ENCODE results near the gene RALGAPA2.
A peak's percentile ranks its signal among the peaks of the same experiment; 100 is the strongest.

RALGAPA2 gene

GRCh38 chr20:20517296-20517695 is 195.1 kb downstream of the RALGAPA2 start:
- no peaks in the 10 kb centered on the region for H3K9me3 Mint-ChIP-seq
- no peak overlapping the region for H3K27ac Mint-ChIP-seq
- H3K4me3 Mint-ChIP-seq: no peak overlapping the region
- ATAC-seq (no peak), DNase-seq (ENCODE audit: low spot score in 2 of 2) (no peak)
- H3K4me1 Mint-ChIP-seq: peaks cover 5% of the 10 kb centered on the region
- H3K36me3 Mint-ChIP-seq: peaks cover 20% of the 10 kb centered on the region

DNA sequence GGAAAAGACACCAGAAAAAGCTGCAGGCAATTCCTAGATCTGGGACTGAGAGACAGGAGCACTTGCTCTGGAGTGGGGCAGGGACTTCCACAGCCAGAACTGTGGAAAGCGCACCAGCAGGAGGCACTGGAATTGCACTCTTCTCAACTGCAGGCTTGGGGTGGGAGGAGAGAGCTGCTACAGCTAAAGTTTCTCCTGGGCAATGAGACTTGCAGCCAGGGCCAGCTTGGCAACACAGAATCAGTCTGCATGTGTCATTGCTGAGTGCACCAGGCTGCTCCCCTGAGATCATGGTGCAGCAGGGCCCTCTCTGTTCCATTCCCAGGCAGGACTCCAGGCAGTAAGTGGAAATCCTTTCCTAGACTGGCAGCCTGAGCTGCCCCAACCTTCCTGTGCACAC is 198.7 kb downstream of the RALGAPA2 start:
- H3K9me3 Mint-ChIP-seq: no peaks in the 10 kb centered on the region
- DNase-seq (ENCODE audit: low spot score in 2 of 2): peak in 1 of 2 donors; percentile 29
- H3K27ac Mint-ChIP-seq: no peak overlapping the region
- H3K4me1 Mint-ChIP-seq: no peaks in the 10 kb centered on the region
- ATAC-seq: no peak
- peaks cover 39% of the 10 kb centered on the region for H3K36me3 Mint-ChIP-seq
- H3K4me3 Mint-ChIP-seq: no peak overlapping the region

GRCh38 chr20:20505554-20505953 is 206.9 kb downstream of the RALGAPA2 start:
- DNase-seq (ENCODE audit: low spot score in 2 of 2) (no peak), ATAC-seq (peak; percentile 88)
- Mint-ChIP-seq H3K4me1 (no peaks in the 10 kb centered on the region), H3K4me3 (no peak overlapping the region), H3K27ac (no peak overlapping the region), H3K9me3 (no peaks in the 10 kb centered on the region), H3K36me3 (peaks cover 66% of the 10 kb centered on the region)

DNA sequence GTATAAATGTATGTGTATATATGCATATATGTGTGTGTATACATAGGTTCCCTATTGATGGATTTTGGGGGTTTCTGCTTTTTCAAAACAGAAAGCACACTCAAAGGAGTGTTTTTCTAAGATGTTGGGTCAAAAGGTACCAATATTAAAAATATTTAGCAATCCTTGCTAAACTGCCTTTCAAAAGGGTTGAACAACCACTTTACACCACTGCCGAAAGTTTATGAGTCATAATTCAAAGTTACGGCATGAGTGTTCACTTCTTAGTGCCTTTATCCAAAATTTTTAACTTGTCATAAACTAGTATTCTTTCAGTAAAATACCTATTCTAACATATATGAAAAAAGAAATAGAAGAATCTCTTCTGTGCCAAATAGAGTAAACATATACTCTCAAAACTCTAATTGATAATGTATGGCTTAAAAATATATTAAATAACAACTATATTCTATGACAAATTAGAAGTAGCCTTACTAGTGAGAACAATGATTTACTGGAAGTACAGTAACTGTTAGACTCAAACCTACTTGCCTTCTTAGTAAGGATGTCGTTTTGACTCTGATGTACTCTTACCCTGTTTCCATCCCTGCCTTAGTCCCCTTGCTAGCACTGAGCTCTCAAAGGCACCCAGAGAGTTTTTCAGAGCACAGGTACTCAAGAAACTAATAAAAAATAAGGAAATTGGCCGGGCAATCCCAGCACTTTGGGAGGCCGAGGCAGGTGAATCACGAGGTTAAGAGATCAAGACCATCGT is 208.5 kb downstream of the RALGAPA2 start:
- Mint-ChIP-seq H3K36me3 (peaks cover 56% of the 10 kb centered on the region), H3K4me1 (no peaks in the 10 kb centered on the region), H3K27ac (no peak overlapping the region), H3K4me3 (no peak overlapping the region), H3K9me3 (no peaks in the 10 kb centered on the region)
- ATAC-seq: peak; percentile 77
- DNase-seq (ENCODE audit: low spot score in 2 of 2): no peak

- Mint-ChIP-seq H3K4me3 (no peak overlapping the region), H3K36me3 (peaks cover 65% of the 10 kb centered on the region), H3K27ac (no peak overlapping the region), H3K4me1 (peaks cover 23% of the 10 kb centered on the region), H3K9me3 (no peaks in the 10 kb centered on the region)
- no peak for ATAC-seq
- peak in 1 of 2 donors; percentile 15 for DNase-seq (ENCODE audit: low spot score in 2 of 2)
These were observed 211.3 kb downstream of the RALGAPA2 start for GRCh38 chr20:20501128-20501527.

- H3K9me3 Mint-ChIP-seq: no peaks in the 10 kb centered on the region
- H3K36me3 Mint-ChIP-seq: peaks cover 69% of the 10 kb centered on the region
- ATAC-seq (no peak), DNase-seq (ENCODE audit: low spot score in 2 of 2) (no peak)
- H3K4me3 Mint-ChIP-seq: no peak overlapping the region
- no peak overlapping the region for H3K27ac Mint-ChIP-seq
- H3K4me1 Mint-ChIP-seq: peaks cover 30% of the 10 kb centered on the region
These were observed 212.1 kb downstream of the RALGAPA2 start for GRCh38 chr20:20500312-20500711.

- peaks cover 67% of the 10 kb centered on the region for H3K36me3 Mint-ChIP-seq
- H3K4me1 Mint-ChIP-seq: peaks cover 30% of the 10 kb centered on the region
These were observed 213.0 kb downstream of the RALGAPA2 start for GRCh38 chr20:20499439-20499838.

GRCh38 chr20:20498076-20498861 is 214.2 kb downstream of the RALGAPA2 start:
- DNase-seq (ENCODE audit: low spot score in 2 of 2) (peak in 1 of 2 donors; percentile 36), ATAC-seq (no peak)
- Mint-ChIP-seq H3K27ac (no peak overlapping the region), H3K36me3 (peaks cover 68% of the 10 kb centered on the region), H3K9me3 (no peaks in the 10 kb centered on the region), H3K4me1 (peaks cover 30% of the 10 kb centered on the region), H3K4me3 (no peak overlapping the region)

More at GRCh38 chr20:20499439-20499838, 213.0 kb downstream of the RALGAPA2 start:
- ATAC-seq (no peak), DNase-seq (ENCODE audit: low spot score in 2 of 2) (peak in 1 of 2 donors; percentile 33)
- no peak overlapping the region for H3K27ac Mint-ChIP-seq
- no peak overlapping the region for H3K4me3 Mint-ChIP-seq
- no peaks in the 10 kb centered on the region for H3K9me3 Mint-ChIP-seq

- Mint-ChIP-seq H3K27ac (peak overlapping the region; percentile 8), H3K9me3 (no peaks in the 10 kb centered on the region), H3K4me1 (peaks cover 31% of the 10 kb centered on the region), H3K36me3 (peaks cover 64% of the 10 kb centered on the region), H3K4me3 (peak overlapping the region; percentile 13)
- DNase-seq (ENCODE audit: low spot score in 2 of 2): peak in 1 of 2 donors; percentile 49
- peak; percentile 85 for ATAC-seq
These were observed 215.0 kb downstream of the RALGAPA2 start for GRCh38 chr20:20497242-20497978.

- H3K27ac Mint-ChIP-seq: no peak overlapping the region
- H3K4me3 Mint-ChIP-seq: peak overlapping the region; percentile 19
- DNase-seq (ENCODE audit: low spot score in 2 of 2) (peak in 1 of 2 donors; percentile 49), ATAC-seq (peak; percentile 53)
- H3K9me3 Mint-ChIP-seq: no peaks in the 10 kb centered on the region
- H3K36me3 Mint-ChIP-seq: peaks cover 60% of the 10 kb centered on the region
- H3K4me1 Mint-ChIP-seq: peaks cover 46% of the 10 kb centered on the region
These were observed 216.5 kb downstream of the RALGAPA2 start for GRCh38 chr20:20495729-20496503.

GRCh38 chr20:20493701-20494100 is 218.7 kb downstream of the RALGAPA2 start:
- Mint-ChIP-seq H3K36me3 (peaks cover 56% of the 10 kb centered on the region), H3K4me3 (no peak overlapping the region), H3K4me1 (peaks cover 62% of the 10 kb centered on the region), H3K9me3 (no peaks in the 10 kb centered on the region), H3K27ac (no peak overlapping the region)
- ATAC-seq (no peak), DNase-seq (ENCODE audit: low spot score in 2 of 2) (no peak)

DNA sequence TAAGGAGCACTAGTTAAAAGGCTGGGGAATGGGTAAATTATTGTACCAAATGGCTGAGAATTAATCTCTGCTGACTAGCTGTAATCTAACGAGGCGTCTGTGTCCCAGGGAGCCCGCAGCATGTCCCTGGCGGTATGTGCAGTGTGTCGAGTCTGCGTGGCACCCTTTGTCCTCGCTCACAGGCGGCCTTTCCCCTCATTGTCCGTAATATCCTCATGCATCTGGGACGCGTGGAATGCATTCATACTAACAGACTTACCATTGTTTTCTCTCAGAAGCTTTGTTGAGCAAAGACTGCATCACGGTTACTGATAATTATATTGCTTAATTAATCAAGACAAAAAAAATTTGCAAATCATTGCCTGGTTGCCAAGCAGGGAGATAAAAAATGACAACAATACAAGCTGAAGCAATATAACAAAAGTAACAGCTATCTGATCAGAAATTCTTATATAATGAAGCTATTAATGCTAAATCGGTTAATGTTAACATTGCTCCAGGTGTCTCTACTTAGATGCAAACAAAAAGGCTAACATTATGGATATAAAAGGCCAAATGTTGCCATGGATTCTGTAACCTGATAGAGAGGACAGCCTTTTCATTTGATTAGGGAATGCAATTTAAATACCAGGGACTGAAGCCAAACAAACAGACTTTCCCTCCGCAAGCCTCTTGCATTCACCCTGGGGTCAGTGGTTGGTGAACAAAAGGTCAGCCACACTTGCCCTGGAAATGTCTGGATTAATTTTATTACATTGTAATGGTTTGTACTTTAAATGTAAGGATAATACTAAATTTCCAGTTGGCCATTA is 219.7 kb downstream of the RALGAPA2 start:
- Mint-ChIP-seq H3K27ac (no peak overlapping the region), H3K4me3 (no peak overlapping the region), H3K4me1 (peaks cover 60% of the 10 kb centered on the region), H3K9me3 (no peaks in the 10 kb centered on the region), H3K36me3 (peaks cover 50% of the 10 kb centered on the region)
- DNase-seq (ENCODE audit: low spot score in 2 of 2) (peak in 1 of 2 donors; percentile 28), ATAC-seq (no peak)

DNA sequence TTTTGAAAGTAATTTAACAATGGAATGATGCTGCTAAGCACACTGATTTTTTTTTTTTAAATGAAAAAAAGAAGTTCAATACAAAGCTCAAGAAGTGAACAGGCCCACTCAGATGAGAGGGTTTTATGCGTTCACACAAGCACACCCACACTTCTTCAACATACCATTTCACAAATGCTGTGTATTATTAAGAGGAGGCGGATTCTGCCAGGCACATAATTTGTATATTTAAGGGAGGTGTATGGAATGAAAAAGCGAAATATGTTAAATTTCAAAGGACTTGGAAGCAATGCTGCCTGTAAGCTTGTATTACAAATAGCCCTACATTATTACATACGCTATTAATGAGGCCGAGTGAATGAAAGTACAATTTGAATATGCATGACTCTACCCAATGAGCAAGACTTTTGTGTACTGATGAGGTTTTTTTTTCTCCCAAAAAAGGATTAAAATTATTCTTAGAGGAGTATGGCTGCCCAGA is 220.6 kb downstream of the RALGAPA2 start:
- H3K36me3 Mint-ChIP-seq: peaks cover 43% of the 10 kb centered on the region

More for the DNA sequence above, 220.6 kb downstream of the RALGAPA2 start:
- Mint-ChIP-seq H3K4me3 (peak overlapping the region; percentile 36), H3K27ac (peak overlapping the region; percentile 52), H3K4me1 (peaks cover 54% of the 10 kb centered on the region), H3K9me3 (no peaks in the 10 kb centered on the region)
- DNase-seq (ENCODE audit: low spot score in 2 of 2) (no peak), ATAC-seq (no peak)

Data from stimulated activated effector memory CD8-positive, alpha-beta T cell treated with anti-CD3 and anti-CD28 coated beads, Interleukin-12 subunit alpha, Interleukin-12 subunit beta, amount 100 ng/mL, for 72 hours (primary cell).